MM.1S (cell line): ENCODE data around the gene NOSIP.

Experiments
- CTCF ChIP-seq: fragments of 300-600 bp; sonication (generic); IDR thresholded peaks from 2 replicates; pipeline ENCODE4 v1.5.1; 2016; ENCODE audit warnings: antibody characterized with exemption, low read length, mixed read lengths
- EZH2 ChIP-seq: fragments of 300-600 bp; sonication (generic); optimal IDR thresholded peaks from 2 replicates; pipeline ENCODE3; 2017; ENCODE audit warnings: low read depth, mild to moderate bottlenecking, antibody characterized with exemption, low read length, mixed read lengths

GRCh38 chr19:49573009-49573408, 7.3 kb downstream of the NOSIP start:
- no peak for TF ChIP-seq CTCF
- TF ChIP-seq EZH2: no peak
